Measurements from ENCODE around the gene FCN2.

FCN2 gene

GRCh38 chr9:134935056-134935640 lies 54.5 kb downstream of the FCN2 start:
- no peak for DNase-seq

DNA sequence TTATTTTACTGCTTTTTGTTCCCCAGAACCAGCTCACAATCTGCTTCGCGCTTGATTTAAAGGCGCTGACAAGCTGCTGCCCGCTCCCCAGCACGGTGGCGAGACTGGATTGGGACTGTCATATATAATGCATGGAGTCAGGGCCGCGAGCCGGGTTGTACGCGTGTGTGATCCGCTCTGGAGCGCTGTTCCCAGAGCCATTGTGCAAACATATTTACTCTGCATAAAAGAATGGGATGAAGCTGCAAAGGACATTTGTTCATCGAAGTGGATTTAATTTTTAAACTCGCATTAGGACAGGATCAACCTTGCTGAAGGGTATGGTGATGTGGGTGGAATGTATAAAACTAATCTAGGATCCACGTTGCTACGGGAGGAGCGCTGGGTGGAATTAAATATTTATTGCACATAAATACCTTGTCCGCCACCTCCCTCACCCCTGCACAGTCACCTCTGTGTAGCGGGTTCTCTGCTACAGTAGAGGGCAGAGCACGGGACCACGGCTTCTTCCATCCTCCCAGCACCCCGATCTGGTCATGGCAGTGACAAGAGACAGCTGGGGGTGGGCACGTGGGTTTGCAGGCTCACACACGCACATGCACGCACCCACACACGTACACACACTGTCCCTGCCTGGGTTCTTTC lies 55.2 kb downstream of the FCN2 start:
- no peak for DNase-seq

GRCh38 chr9:134936346-134937163 lies 55.9 kb downstream of the FCN2 start:
- peak in 1 of 2 experiments; percentile 9 for DNase-seq
